Coronary artery (tissue), 2 donors: ENCODE results near the gene ZBTB14.

Experiments used
- DNase-seq: peaks from one replicate; pipeline ENCODE4 v3.0.0-alpha.2; 2017; ENCODE audit warnings: low spot score
- H3K27ac ChIP-seq, 2 donors: fragments of 200-600 bp; sonication (generic); one replicate each; pipeline ENCODE4 v1.5.1; 2016 to 2019
- H3K4me3 ChIP-seq: fragments of 200-600 bp; sonication (generic); 2 replicates; pipeline ENCODE4 v1.5.1; 2016; ENCODE audit warnings: mild to moderate bottlenecking, moderate library complexity
- CTCF ChIP-seq: fragments of 200-600 bp; sonication (generic); IDR thresholded peaks from one replicate; pipeline ENCODE4 v1.5.1; 2019; ENCODE audit warnings: antibody characterized with exemption

The ZBTB14 gene

GRCh38 chr18:5275872-5276271 is 19.7 kb downstream of the ZBTB14 start:
- DNase-seq, result no peak
- no peak for TF ChIP-seq CTCF
- Histone ChIP-seq H3K27ac (no peak overlapping the region), H3K4me3 (no peak overlapping the region)

GRCh38 chr18:5268874-5269273 is 26.7 kb downstream of the ZBTB14 start:
- Histone ChIP-seq H3K4me3 (no peak overlapping the region), H3K27ac (no peak overlapping the region)
- DNase-seq, result no peak
- TF ChIP-seq CTCF, result no peak

- DNase-seq, result no peak
- no peak for TF ChIP-seq CTCF
- Histone ChIP-seq H3K27ac (no peak overlapping the region), H3K4me3 (no peak overlapping the region)
Observed at GRCh38 chr18:5266721-5267120, 28.8 kb downstream of the ZBTB14 start.

GRCh38 chr18:5253910-5254309 is 41.6 kb downstream of the ZBTB14 start:
- DNase-seq, result no peak
- TF ChIP-seq CTCF, result no peak
- no peak overlapping the region for H3K4me3 ChIP-seq
- no peak overlapping the region for H3K27ac ChIP-seq

- no peak for DNase-seq
- H3K4me3 ChIP-seq, result no peak overlapping the region
- H3K27ac ChIP-seq, result no peak overlapping the region
- no peak for TF ChIP-seq CTCF
Observed at GRCh38 chr18:5251117-5251516, 44.4 kb downstream of the ZBTB14 start.

- TF ChIP-seq CTCF, result no peak
- no peak overlapping the region for H3K27ac ChIP-seq
- no peak overlapping the region for H3K4me3 ChIP-seq
- DNase-seq, result no peak
Observed at GRCh38 chr18:5250603-5251002, 44.9 kb downstream of the ZBTB14 start.

- DNase-seq, result no peak
- Histone ChIP-seq H3K4me3 (no peak overlapping the region), H3K27ac (no peak overlapping the region)
- no peak for TF ChIP-seq CTCF
Observed at GRCh38 chr18:5244941-5245340, 50.6 kb downstream of the ZBTB14 start.
